H1 (cell line): ENCODE measurements around the gene IAH1. TPM values are rescaled to one million over a fixed set of nuclear protein-coding genes. Genes with fewer than 3 reads are reported as not detected.

ENCODE experiments used
- CTCF ChIA-PET: fragments of 300-600 bp; sonication (Branson Sonifier 250); formaldehyde crosslinking; loops from one replicate; lab custom pipeline; 2021; ENCODE audit not compliant: partially characterized antibody; lab: Charles Lee
- POLR2A ChIA-PET: fragments of 300-600 bp; sonication (Branson Sonifier 250); formaldehyde crosslinking; loops from one replicate; lab custom pipeline; 2021; ENCODE audit warnings: inconsistent platforms; ENCODE audit not compliant: partially characterized antibody; lab: Charles Lee
- DNase-seq, 2 experiments: peaks; one replicate each; pipeline versions ENCODE4 v3.0.0 to v3.0.0-alpha.2; 2010 to 2022; ENCODE audit warnings: low spot score in 2 of 2, low read depth in 1 of 2, mixed read lengths in 1 of 2
- FAIRE-seq: peaks from 2 replicates; lab custom pipeline; 2011; peaks lifted over from hg19 to GRCh38; lab: Jason Lieb, UNC
- H2AFZ ChIP-seq: 2 replicates; pipeline ENCODE4 v1.8.1; 2012; ENCODE audit warnings: low read length, inconsistent platforms
- H2AK5ac ChIP-seq: 2 replicates; pipeline ENCODE4 v1.6.1; 2013; ENCODE audit warnings: low read depth, low read length
- H2BK120ac ChIP-seq: replicated peaks from 2 replicates; pipeline ENCODE3; 2013; ENCODE audit warnings: low read depth, low read length, inconsistent platforms
- H2BK12ac ChIP-seq: 2 replicates; pipeline ENCODE4 v1.6.1; 2013; ENCODE audit warnings: low read depth, low read length
- H2BK15ac ChIP-seq: 2 replicates; pipeline ENCODE4 v1.6.1; 2013; ENCODE audit warnings: low read length
- H2BK20ac ChIP-seq: 2 replicates; pipeline ENCODE4 v1.6.1; 2013; ENCODE audit warnings: low read length
- H2BK5ac ChIP-seq: 2 replicates; pipeline ENCODE4 v1.6.1; 2013; ENCODE audit warnings: low read depth, low read length
- H3K14ac ChIP-seq: 2 replicates; pipeline ENCODE4 v1.6.1; 2013; ENCODE audit warnings: inconsistent platforms; ENCODE audit not compliant: insufficient read length
- H3K18ac ChIP-seq: 2 replicates; pipeline ENCODE4 v1.6.1; 2013; ENCODE audit warnings: low read length; ENCODE audit errors: extremely low read depth
- H3K23ac ChIP-seq: 2 replicates; pipeline ENCODE4 v1.6.1; 2013; ENCODE audit warnings: inconsistent platforms; ENCODE audit not compliant: insufficient read length
- H3K23me2 ChIP-seq: 2 replicates; pipeline ENCODE4 v1.6.1; 2013; ENCODE audit warnings: low read depth, low read length
- H3K27ac ChIP-seq: 2 replicates; pipeline ENCODE4 v1.6.1; 2011; ENCODE audit warnings: low read depth, low read length, inconsistent platforms
- H3K27me3 ChIP-seq, 4 experiments: replicated peaks in 1 of 4; 1 replicate in 1 of 4; 2 replicates in 3 of 4; pipeline versions ENCODE4 v1.6.1 to v1.8.1; 2011 to 2013; ENCODE audit warnings: low read length in 3 of 4, mild to moderate bottlenecking in 3 of 4, inconsistent platforms in 2 of 4, mixed read lengths in 2 of 4, moderate library complexity in 1 of 4; ENCODE audit not compliant: control insufficient read depth in 3 of 4, insufficient read depth in 3 of 4; ENCODE audit errors: extremely low read depth in 1 of 4
- H3K36me3 ChIP-seq, 4 experiments: 2 replicates each; pipeline versions ENCODE4 v1.6.1 to v1.8.1; 2011 to 2013; ENCODE audit warnings: mild to moderate bottlenecking in 4 of 4, low read length in 3 of 4, moderate library complexity in 2 of 4, control low read depth in 1 of 4, inconsistent platforms in 1 of 4; ENCODE audit not compliant: insufficient read depth in 4 of 4, control insufficient read depth in 2 of 4
- H3K4ac ChIP-seq: replicated peaks from 2 replicates; pipeline ENCODE3; 2013; ENCODE audit warnings: low read length, low read depth, mixed read lengths, inconsistent platforms; ENCODE audit not compliant: insufficient read length
- H3K4me1 ChIP-seq, 4 experiments: replicated peaks in 1 of 4; 1 replicate in 1 of 4; 2 replicates in 3 of 4; pipeline versions ENCODE4 v1.6.1 to v1.8.1; 2011 to 2013; ENCODE audit warnings: low read length in 3 of 4, inconsistent platforms in 2 of 4, mixed read lengths in 1 of 4; ENCODE audit not compliant: insufficient read depth in 4 of 4, control insufficient read depth in 3 of 4
- H3K4me2 ChIP-seq, 2 experiments: 2 replicates each; pipeline versions ENCODE4 v1.6.1 to v1.8.1; 2011 to 2013; ENCODE audit warnings: low read depth in 2 of 2, low read length in 2 of 2, control low read depth in 1 of 2, inconsistent platforms in 1 of 2, mild to moderate bottlenecking in 1 of 2; ENCODE audit not compliant: insufficient read depth in 1 of 2
- H3K4me3 ChIP-seq, 4 experiments: fragments of 200-600, 300-600 bp in 1 of 4; sonication (generic), shearing (Covaris generic), sonication (Bioruptor Twin) in 1 of 4; 2 replicates each; pipeline versions ENCODE4 v1.5.1 to v1.8.1; 2011 to 2016; ENCODE audit warnings: low read length in 4 of 4, low read depth in 3 of 4, control low read depth in 2 of 4, inconsistent platforms in 2 of 4, mild to moderate bottlenecking in 2 of 4, mixed read lengths in 1 of 4, moderate library complexity in 1 of 4; ENCODE audit not compliant: insufficient read depth in 2 of 4; ENCODE audit errors: extremely low read depth in 1 of 4
- H3K56ac ChIP-seq: replicated peaks from 2 replicates; pipeline ENCODE3; 2013; ENCODE audit warnings: low read depth, mild to moderate bottlenecking, mixed read lengths, low read length, inconsistent platforms; ENCODE audit not compliant: insufficient read length
- H3K79me1 ChIP-seq: 2 replicates; pipeline ENCODE4 v1.6.1; 2013; ENCODE audit warnings: low read depth, low read length, control low read depth
- H3K79me2 ChIP-seq, 2 experiments: 2 replicates each; pipeline versions ENCODE4 v1.6.1 to v1.8.1; 2012 to 2013; ENCODE audit warnings: low read length in 2 of 2, mild to moderate bottlenecking in 2 of 2, inconsistent platforms in 1 of 2; ENCODE audit not compliant: insufficient read depth in 2 of 2, control insufficient read depth in 1 of 2
- H3K9ac ChIP-seq, 4 experiments: replicated peaks in 1 of 4; 1 replicate in 1 of 4; 2 replicates in 3 of 4; pipeline versions ENCODE4 v1.6.1 to v1.8.1; 2011 to 2013; ENCODE audit warnings: low read depth in 3 of 4, low read length in 3 of 4, control low read depth in 2 of 4, mild to moderate bottlenecking in 2 of 4, moderate library complexity in 2 of 4, inconsistent platforms in 1 of 4; ENCODE audit errors: extremely low read depth in 1 of 4
- H3K9me3 ChIP-seq, 2 experiments: 2 replicates each; pipeline versions ENCODE4 v1.6.1 to v1.8.1; 2012 to 2013; ENCODE audit warnings: mild to moderate bottlenecking in 2 of 2, moderate library complexity in 2 of 2, control low read depth in 1 of 2, inconsistent platforms in 1 of 2, low read depth in 1 of 2, low read length in 1 of 2, mixed read lengths in 1 of 2; ENCODE audit not compliant: insufficient read depth in 2 of 2
- H4K20me1 ChIP-seq, 2 experiments: replicated peaks in 1 of 2; 2 replicates each; pipeline versions ENCODE3 to v1.8.1; 2011 to 2013; ENCODE audit warnings: inconsistent platforms in 2 of 2, low read length in 2 of 2, mild to moderate bottlenecking in 1 of 2; ENCODE audit not compliant: insufficient read depth in 2 of 2, control insufficient read depth in 1 of 2
- H4K5ac ChIP-seq: 2 replicates; pipeline ENCODE4 v1.6.1; 2013; ENCODE audit warnings: low read length, low read depth, mixed read lengths, inconsistent platforms; ENCODE audit not compliant: insufficient read length
- H4K8ac ChIP-seq: 2 replicates; pipeline ENCODE4 v1.8.0; 2013; ENCODE audit warnings: mild to moderate bottlenecking, moderate library complexity, low read length, inconsistent platforms; ENCODE audit not compliant: insufficient read depth; ENCODE audit errors: extremely low read depth
- H4K91ac ChIP-seq: replicated peaks from 2 replicates; pipeline ENCODE3; 2013; ENCODE audit warnings: low read length, mixed read lengths, inconsistent platforms; ENCODE audit not compliant: insufficient read length
- CREB1 ChIP-seq: IDR thresholded peaks from 2 replicates; pipeline ENCODE4 v1.6.1; 2012; ENCODE audit warnings: inconsistent platforms
- GABPA ChIP-seq: IDR thresholded peaks from 2 replicates; pipeline ENCODE4 v1.6.1; 2011; ENCODE audit warnings: mild to moderate bottlenecking, low read length, moderate library complexity, borderline replicate concordance; ENCODE audit not compliant: insufficient read depth
- GTF2F1 ChIP-seq: IDR thresholded peaks from 2 replicates; pipeline ENCODE4 v1.6.1; 2012; ENCODE audit warnings: low read depth, low read length, improper control_type of control experiment, borderline replicate concordance
- HDAC2 ChIP-seq, 2 experiments: fragments of 300-600 bp in 1 of 2; sonication (generic) in 1 of 2; IDR thresholded peaks; 2 replicates each; pipeline ENCODE4 v1.6.1; 2011 to 2012; ENCODE audit warnings: low read depth in 2 of 2, low read length in 2 of 2, mild to moderate bottlenecking in 2 of 2, moderate library complexity in 2 of 2, borderline replicate concordance in 1 of 2, inconsistent platforms in 1 of 2
- JUND ChIP-seq: IDR thresholded peaks from 2 replicates; pipeline ENCODE4 v1.6.1; 2011; ENCODE audit warnings: mild to moderate bottlenecking, improper control_type of control experiment, low read length
- POLR2A ChIP-seq, 2 experiments: IDR thresholded peaks; 1 replicate in 1 of 2; 2 replicates in 1 of 2; pipeline ENCODE4 v1.6.1; 2011; ENCODE audit warnings: low read depth in 2 of 2, low read length in 2 of 2, mild to moderate bottlenecking in 2 of 2; ENCODE audit errors: control extremely low read depth in 1 of 2
- POU5F1 ChIP-seq: IDR thresholded peaks from 2 replicates; pipeline ENCODE4 v1.6.1; 2011; ENCODE audit warnings: low read depth, mild to moderate bottlenecking, low read length, moderate library complexity
- WGBS, 2 experiments: shearing (Covaris generic) in 1 of 2; methylation state at CpG; one replicate each; pipeline versions ENCODE4 v1.1.6 to v1.1.7; 2013 to 2015; ENCODE audit warnings: low lambda C conversion rate in 2 of 2, mixed read lengths in 2 of 2, inconsistent platforms in 1 of 2, low coverage in 1 of 2, missing lambda C conversion rate in 1 of 2; ENCODE audit not compliant: insufficient replicate concordance in 2 of 2, insufficient coverage in 1 of 2, insufficient read length in 1 of 2; ENCODE audit errors: extremely low coverage in 1 of 2, missing lambda C conversion rate in 1 of 2; 5-methylcytosine and 5-hydroxymethylcytosine counted together
- polyA plus RNA-seq, 7 experiments: library from polyadenylated mRNA; depleted of rRNA in 3 of 7; stranded (reverse) in 5 of 7; unstranded in 2 of 7; fragments of >200 nt in 5 of 7; fragments of 200-250 nt in 2 of 7; gene quantifications; 1 replicate in 5 of 7; 2 replicates in 1 of 7; 4 replicates in 1 of 7; pipeline versions ENCODE4 v1.2.1 to v1.2.3, GENCODE V29; 2011 to 2013; ENCODE audit warnings: missing spikeins in 2 of 7, mixed read lengths in 2 of 7
- total RNA-seq: library from RNA; stranded (reverse); fragmentation: NEBNext Ultra II Directional; extraction: Animal tissue kit (Norgen Biotek cat#: 25700); gene quantifications from 2 replicates; pipeline ENCODE4 v1.2.1, GENCODE V29; 2021
- TF ChIP-seq, protein P1 (sequence below): IDR thresholded peaks from 2 replicates; pipeline ENCODE4 v1.6.1; 2012; ENCODE audit warnings: inconsistent platforms

IAH1 gene
- total and polyA plus RNA-seq, 2 of the 8 experiments (the other 6 are each of a cell fraction or from before 2014, with no cell fraction given), result 15.1 to 21.5 TPM

DNA sequence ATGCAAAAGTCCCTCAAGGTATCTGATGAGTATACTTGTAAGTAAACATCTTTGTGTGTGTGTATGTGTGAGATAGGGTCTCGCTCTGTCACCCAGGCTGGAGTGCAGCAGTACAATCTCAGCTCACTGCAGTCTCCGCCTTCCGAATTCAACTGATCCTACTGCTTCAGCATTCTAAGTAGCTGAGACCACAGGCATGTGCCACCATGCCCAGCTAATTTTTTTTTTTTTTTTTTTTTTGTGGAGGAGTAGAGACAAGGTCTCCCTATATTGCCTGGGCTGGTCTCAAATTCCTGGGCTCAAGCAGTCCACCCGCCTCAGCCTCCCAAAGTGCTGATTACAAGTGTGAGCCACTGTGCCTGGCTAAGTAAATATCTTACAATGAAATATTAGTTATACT, 58.1 kb downstream of the IAH1 start:
- Histone ChIP-seq H3K27ac (no peak overlapping the region), H2BK15ac (no peak overlapping the region), H3K79me1 (no peaks in the 10 kb centered on the region; the same call in 1 of the 2 replicates), H3K4me1 (no peaks in the 10 kb centered on the region), H3K23ac (no peak overlapping the region), H3K4me3 (no peak overlapping the region), H3K27me3 (no peaks in the 10 kb centered on the region), H4K5ac (no peak overlapping the region), H2BK120ac (no peak overlapping the region), H3K14ac (no peak overlapping the region), H3K79me2 (0 out of 4 replicates have a peak, but pooled peaks cover 0 to 2% of the 10 kb centered on the region in 2 experiments), H3K36me3 (peaks cover 0 to 7% (median 0%) of the 10 kb centered on the region in 4 experiments; a peak in 1 of 8 replicates), H3K9ac (no peak overlapping the region), H2AK5ac (no peak overlapping the region), H2BK12ac (no peak overlapping the region), H3K18ac (no peak overlapping the region), H4K8ac (no peak overlapping the region), H3K9me3 (no peaks in the 10 kb centered on the region), H3K23me2 (no peaks in the 10 kb centered on the region), H2BK20ac (no peak overlapping the region), H2BK5ac (no peak overlapping the region), H2AFZ (no peak overlapping the region), H3K4ac (no peak overlapping the region), H3K56ac (no peak overlapping the region), H4K20me1 (peaks cover 0 to 1% of the 10 kb centered on the region in 2 experiments), H4K91ac (no peak overlapping the region), H3K4me2 (no peak overlapping the region)
- DNase-seq (no peak), FAIRE-seq (no peak)
- POLR2A ChIA-PET, result no interaction called here
- WGBS, 2 experiments, result 92% methylated on average over 4 of the region's 4 CpGs; no CpG with 5 or more reads in 1 of the 2 experiments
- CTCF ChIA-PET, result interaction anchor here (1.2 to 1.7 kb wide), 2 partner anchors 23 to 180 kb away, joined by 3 read pairs; no protein-coding TSS in a partner anchor
- TF ChIP-seq, protein P1, sequence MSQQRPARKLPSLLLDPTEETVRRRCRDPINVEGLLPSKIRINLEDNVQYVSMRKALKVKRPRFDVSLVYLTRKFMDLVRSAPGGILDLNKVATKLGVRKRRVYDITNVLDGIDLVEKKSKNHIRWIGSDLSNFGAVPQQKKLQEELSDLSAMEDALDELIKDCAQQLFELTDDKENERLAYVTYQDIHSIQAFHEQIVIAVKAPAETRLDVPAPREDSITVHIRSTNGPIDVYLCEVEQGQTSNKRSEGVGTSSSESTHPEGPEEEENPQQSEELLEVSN, result no peak
- TF ChIP-seq JUND, result no peak
- no peak for TF ChIP-seq POLR2A (IDR thresholded peaks at IDR 0.05; ENCODE audit: control extremely low read depth in 1 of 2, low read depth in 2 of 2, low read length in 2 of 2)
- no peak for TF ChIP-seq POU5F1
- TF ChIP-seq GABPA, result no peak
- TF ChIP-seq CREB1, result no peak
- no peak for TF ChIP-seq HDAC2 (IDR thresholded peaks at IDR 0.05; ENCODE audit: borderline replicate concordance in 1 of 2, low read depth in 2 of 2, low read length in 2 of 2)
- TF ChIP-seq GTF2F1, result no peak
